Bronchial epithelial cell (primary cell): ENCODE data around the gene PINLYP. TPM values are rescaled to one million over a fixed set of nuclear protein-coding genes. Genes with fewer than 3 reads are reported as not detected.

ENCODE experiments used
- DNase-seq: peaks from one replicate; pipeline ENCODE4 v3.0.0-alpha.2; 2010; ENCODE audit warnings: low read depth
- FAIRE-seq: peaks from 2 replicates; lab custom pipeline; 2011; peaks lifted over from hg19 to GRCh38; lab: Jason Lieb, UNC
- H3K27me3 ChIP-seq: 2 replicates; pipeline ENCODE4 v1.5.1; 2011; ENCODE audit warnings: low read length; ENCODE audit not compliant: control insufficient read depth, insufficient read depth
- H3K36me3 ChIP-seq: 2 replicates; pipeline ENCODE4 v1.5.1; 2011; ENCODE audit warnings: low read length; ENCODE audit not compliant: control insufficient read depth, insufficient read depth
- H3K4me3 ChIP-seq: 2 replicates; pipeline ENCODE4 v1.5.1; 2011; ENCODE audit warnings: mild to moderate bottlenecking, low read depth, low read length, control low read depth
- total RNA-seq: library from RNA; depleted of rRNA; stranded (reverse); fragments of >200 nt; gene quantifications from 2 replicates; pipeline ENCODE4 v1.2.1, GENCODE V29; 2014
- TF ChIP-seq, protein P1 (sequence below): IDR thresholded peaks from 2 replicates; pipeline ENCODE4 v1.5.1; 2011; ENCODE audit warnings: mild to moderate bottlenecking, moderate library complexity, low read length, control low read depth, inconsistent platforms; ENCODE audit not compliant: insufficient read depth, severe bottlenecking

Gene PINLYP
- total RNA-seq, 1 donor from 2014 or later = 0.53 TPM

DNA sequence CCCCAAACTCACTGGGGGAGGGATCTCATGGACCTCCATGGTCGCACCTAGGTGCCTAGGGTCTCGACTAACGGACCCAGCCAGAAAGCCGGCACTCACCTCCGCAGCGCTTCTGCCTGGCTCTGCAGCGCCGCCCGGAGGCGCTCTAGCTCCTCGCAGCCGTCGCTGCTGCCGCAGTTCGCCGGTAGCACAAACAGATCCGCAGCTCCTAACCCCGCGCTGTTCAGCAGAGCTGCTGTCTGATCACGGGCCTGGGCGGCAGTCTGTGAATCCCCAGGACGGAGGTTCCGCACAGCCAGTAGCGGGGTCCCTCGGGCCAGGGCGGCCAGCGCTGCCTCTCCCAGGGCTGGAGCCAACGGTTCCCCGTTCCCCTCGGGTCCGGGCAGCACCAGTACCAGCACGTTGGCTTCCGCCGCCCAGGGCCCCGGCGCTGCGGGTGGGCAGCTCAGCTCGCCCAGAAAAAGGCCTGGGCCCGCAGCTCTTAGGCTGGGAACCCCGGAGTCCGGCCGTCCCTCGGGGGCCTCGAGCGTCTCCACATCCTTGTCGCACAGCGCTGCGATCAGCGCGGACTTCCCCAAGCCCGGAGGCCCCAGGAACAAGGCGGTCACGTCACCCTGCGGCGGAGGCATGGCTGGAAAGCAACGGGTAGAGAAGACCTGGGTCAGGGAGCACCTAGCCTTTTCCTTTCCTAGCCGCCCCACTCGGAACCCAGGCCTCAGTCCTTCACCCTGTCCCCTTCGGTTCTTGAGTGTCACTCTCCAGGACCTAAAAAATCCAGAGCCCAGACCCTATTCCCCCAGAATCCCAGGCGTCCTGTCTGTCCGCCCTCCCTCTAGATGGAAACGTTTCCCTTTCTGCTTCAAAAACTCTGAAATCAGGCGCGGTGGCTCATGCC is 19.4 kb downstream of the PINLYP start:
- peaks cover 30% of the 10 kb centered on the region for H3K36me3 ChIP-seq
- peak overlapping the region; percentile 71 for H3K4me3 ChIP-seq
- TF ChIP-seq, protein P1, sequence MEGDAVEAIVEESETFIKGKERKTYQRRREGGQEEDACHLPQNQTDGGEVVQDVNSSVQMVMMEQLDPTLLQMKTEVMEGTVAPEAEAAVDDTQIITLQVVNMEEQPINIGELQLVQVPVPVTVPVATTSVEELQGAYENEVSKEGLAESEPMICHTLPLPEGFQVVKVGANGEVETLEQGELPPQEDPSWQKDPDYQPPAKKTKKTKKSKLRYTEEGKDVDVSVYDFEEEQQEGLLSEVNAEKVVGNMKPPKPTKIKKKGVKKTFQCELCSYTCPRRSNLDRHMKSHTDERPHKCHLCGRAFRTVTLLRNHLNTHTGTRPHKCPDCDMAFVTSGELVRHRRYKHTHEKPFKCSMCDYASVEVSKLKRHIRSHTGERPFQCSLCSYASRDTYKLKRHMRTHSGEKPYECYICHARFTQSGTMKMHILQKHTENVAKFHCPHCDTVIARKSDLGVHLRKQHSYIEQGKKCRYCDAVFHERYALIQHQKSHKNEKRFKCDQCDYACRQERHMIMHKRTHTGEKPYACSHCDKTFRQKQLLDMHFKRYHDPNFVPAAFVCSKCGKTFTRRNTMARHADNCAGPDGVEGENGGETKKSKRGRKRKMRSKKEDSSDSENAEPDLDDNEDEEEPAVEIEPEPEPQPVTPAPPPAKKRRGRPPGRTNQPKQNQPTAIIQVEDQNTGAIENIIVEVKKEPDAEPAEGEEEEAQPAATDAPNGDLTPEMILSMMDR = peak; percentile 97
- H3K27me3 ChIP-seq = no peaks in the 10 kb centered on the region
- no peak for FAIRE-seq
- DNase-seq = peak; percentile 48

DNA sequence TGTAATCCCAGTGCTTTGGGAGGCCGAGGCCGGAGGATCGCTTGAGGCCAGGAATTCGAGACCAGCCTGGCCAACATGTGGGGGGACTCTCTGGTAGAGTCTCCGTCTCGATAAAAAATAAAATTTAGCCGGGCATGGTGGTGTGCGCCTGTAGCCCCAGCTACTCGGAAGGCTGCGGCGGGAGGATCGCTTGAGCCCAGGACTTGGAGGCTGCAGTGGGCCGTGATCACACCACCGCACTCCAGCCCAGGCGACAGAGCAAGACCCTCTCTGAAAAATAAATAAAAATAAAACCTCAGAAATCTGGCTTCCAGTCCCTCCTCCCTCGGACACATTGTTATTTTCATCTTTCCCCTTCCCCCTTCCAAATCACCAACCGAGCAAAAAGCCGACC is 20.0 kb downstream of the PINLYP start:
- peaks cover 30% of the 10 kb centered on the region for H3K36me3 ChIP-seq
- H3K4me3 ChIP-seq = peak overlapping the region; percentile 71
- FAIRE-seq (no peak), DNase-seq (no peak)
- TF ChIP-seq, protein P1 = no peak
- H3K27me3 ChIP-seq = no peaks in the 10 kb centered on the region

DNA sequence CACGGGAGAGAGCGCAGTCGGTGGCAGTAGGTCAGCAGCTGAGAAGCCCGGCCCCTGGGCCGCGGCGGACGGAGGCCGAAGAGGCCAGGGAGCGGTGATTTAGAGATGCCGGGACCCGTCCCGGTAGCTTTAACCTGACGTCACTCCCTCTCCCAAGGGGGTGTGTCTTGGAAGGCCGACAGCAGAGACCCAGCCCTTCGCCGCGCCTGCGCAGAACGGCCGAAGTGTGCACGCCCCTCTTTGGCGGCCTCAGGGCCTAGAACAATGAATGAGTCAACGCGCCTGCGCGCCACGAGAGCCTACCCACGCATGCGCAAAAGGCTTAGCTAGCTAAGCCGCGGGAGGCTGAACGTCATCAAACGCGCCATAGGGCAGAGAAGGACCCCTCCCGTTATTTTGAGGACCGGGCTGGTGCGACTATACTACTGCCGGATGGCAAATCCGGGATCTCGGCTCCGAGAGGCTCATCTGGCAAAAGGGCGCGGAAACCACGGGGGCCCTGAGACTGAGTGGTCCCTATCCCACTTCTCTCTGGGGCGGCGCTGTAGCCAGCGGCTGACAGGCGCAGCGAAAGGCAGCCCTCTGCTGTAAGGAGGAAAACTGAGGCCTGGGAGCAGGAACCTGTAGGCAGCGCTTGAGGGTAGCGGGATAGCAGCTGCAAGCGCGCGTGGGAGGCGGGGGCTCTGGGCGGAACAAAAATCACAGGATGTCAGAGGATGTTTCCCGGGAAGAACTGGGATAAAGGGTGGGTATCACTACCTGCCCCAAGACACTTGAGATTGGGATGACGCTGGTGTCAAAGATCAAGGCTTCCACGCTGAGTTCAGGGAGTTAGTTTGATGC is 20.6 kb downstream of the PINLYP start, which contains the start of the genes IRGQ and ZNF576:
TSS of gene IRGQ (minus strand) at position 136 of the 843 bp plus-strand sequence. CDS start 796 bp downstream, outside the sequence.
TSS of gene ZNF576 (plus strand) at position 597 of the 843 bp plus-strand sequence. CDS start 514 bp downstream, outside the sequence.
- FAIRE-seq (peak; percentile 93), DNase-seq (peak; percentile 99)
- Histone ChIP-seq H3K27me3 (no peaks in the 10 kb centered on the region), H3K36me3 (peaks cover 27% of the 10 kb centered on the region), H3K4me3 (peak within 1 kb of the TSS; percentile 84)
- TF ChIP-seq, protein P1 = no peak

DNA sequence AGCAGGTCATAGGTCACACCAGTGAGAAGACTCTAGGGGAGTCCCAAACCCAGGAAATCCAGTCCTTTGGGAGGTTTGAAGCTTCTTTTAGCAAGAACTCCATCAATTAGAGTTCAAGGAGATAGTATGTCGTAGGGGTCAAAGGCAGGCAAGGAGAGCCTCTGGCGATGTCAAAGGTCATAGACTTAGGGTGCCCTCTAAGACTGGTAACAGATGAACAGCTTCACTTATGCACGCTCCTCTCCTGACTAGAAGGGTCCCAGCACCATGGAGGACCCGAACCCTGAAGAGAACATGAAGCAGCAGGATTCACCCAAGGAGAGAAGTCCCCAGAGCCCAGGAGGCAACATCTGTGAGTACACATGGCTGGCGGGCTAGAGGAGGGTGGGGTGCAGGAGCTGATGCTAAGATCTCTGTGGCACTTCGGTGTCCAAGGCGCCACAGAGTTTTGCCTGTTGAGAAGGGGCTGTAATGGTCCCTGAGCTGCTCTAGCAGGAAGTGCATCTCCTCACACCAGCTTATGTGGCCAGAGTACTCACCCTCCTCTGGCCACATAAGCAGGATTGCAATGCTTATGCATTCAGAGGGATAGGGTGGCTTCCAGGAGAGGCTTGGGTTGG is 21.4 kb downstream of the PINLYP start:
- Histone ChIP-seq H3K27me3 (no peaks in the 10 kb centered on the region), H3K4me3 (peak overlapping the region; percentile 84), H3K36me3 (peaks cover 27% of the 10 kb centered on the region)
- no peak for FAIRE-seq
- DNase-seq = no peak
- TF ChIP-seq, protein P1 = no peak

DNA sequence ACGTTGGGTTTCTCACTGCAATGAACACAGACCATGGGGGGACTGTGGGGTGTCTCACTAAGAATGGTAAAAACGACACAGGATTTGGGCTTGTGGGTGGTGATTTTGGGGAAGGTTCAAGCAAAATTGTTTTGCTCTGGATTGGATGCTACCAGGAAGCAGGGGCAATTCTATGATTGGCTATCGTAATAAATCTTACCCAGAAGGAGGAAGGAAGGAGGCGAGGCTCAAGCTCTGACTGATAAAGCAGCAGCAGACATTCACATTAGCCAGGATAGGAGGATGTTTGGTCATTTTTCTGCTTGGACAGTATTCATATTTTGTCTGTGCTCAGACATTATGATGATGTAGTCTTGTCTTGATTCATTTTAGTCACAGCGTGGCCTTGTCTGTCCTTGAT is 22.3 kb downstream of the PINLYP start:
- peaks cover 23% of the 10 kb centered on the region for H3K36me3 ChIP-seq
- H3K27me3 ChIP-seq = no peaks in the 10 kb centered on the region
- FAIRE-seq = no peak
- DNase-seq = no peak
- TF ChIP-seq, protein P1 = no peak
- H3K4me3 ChIP-seq = no peak overlapping the region
